Activated naive CD4-positive, alpha-beta T cell treated with anti-CD3 and anti-CD28 coated beads, Interleukin-2, amount 50 U/mL, for 24 hours (primary cell): Measurements from ENCODE around the gene CAPNS1.
"Not testable (repeated sequence)": the region's sequence is repeated elsewhere in the genome, so short reads cannot be mapped to it uniquely, and the experiment has no call there.

Source experiments
- H3K27ac Mint-ChIP-seq: one replicate; pipeline ENCODE4 v1.8.0; 2021; ENCODE audit warnings: mild to moderate bottlenecking, mixed read lengths
- H3K27me3 Mint-ChIP-seq: one replicate; pipeline ENCODE4 v1.8.0; 2021; ENCODE audit warnings: mixed read lengths
- H3K36me3 Mint-ChIP-seq: one replicate; pipeline ENCODE4 v1.8.0; 2021; ENCODE audit warnings: mixed read lengths
- H3K4me1 Mint-ChIP-seq: one replicate; pipeline ENCODE4 v1.8.0; 2021; ENCODE audit warnings: mixed read lengths
- H3K4me3 Mint-ChIP-seq: one replicate; pipeline ENCODE4 v1.8.0; 2021; ENCODE audit warnings: mild to moderate bottlenecking, mixed read lengths
- H3K9me3 Mint-ChIP-seq: one replicate; pipeline ENCODE4 v1.8.0; 2021; ENCODE audit warnings: mixed read lengths

Gene CAPNS1

DNA sequence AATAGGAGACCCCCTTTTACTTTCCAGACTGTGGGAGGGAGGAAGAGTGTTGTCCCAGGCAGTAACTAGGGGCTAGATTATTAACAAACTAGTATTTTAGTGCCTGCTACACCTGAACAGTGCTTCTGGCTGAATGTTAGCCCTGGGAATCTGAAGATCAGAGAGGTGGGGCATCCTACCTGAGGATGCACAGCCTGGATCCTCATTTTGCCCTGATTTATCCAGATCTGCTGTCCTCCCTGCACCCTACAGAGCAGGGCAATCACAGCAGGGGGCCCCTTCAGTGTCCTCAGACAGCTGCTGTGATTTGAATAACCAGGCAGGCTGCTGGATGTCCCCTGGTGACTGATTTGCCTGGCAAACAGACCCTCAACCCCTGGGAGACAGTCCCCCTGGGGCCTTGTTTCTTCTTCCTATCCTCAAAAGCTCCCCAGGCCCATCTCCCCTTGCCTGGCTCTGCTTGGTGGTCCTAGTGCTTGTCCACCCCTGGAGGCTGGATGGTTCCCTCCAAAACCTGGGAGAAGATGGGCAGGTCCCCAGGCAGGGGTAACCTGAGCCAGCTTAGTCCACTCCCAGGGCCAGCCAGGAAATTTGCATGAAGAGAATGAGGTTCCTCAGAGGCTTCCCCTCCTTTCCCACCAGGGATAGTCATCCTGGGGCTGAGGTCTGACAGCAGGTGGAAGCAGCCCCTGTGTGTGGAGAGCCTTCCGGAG lies 29.2 kb upstream of the CAPNS1 start, which contains the start of gene OVOL3:
Gene OVOL3 (plus strand): TSS at position 657 of the 713 bp plus-strand sequence. CDS start 60 bp downstream, outside the sequence.
- Mint-ChIP-seq H3K4me3 (no peak within 1 kb of the TSS), H3K4me1 (peaks cover 17% of the 10 kb centered on the region), H3K27ac (no peak within 1 kb of the TSS), H3K9me3 (no peaks in the 10 kb centered on the region), H3K36me3 (peaks cover 4% of the 10 kb centered on the region), H3K27me3 (no peaks in the 10 kb centered on the region)

DNA sequence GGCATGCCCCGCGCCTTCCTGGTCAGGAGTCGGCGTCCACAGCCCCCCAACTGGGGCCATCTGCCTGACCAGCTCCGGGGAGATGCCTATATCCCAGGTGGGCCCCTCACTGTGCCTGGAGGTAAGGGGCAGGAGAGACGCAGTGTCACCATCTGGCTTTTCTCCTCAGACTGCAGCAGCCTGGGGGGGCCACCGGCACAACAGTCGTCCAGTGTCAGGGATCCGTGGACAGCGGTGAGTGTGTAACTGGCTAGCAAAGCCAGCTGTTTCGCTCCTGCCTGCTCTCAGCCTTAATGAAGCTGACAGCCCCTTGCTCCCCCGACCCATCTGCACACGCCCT lies 28.7 kb upstream of the CAPNS1 start:
- Mint-ChIP-seq H3K36me3 (peaks cover 4% of the 10 kb centered on the region), H3K4me3 (no peak overlapping the region), H3K27me3 (no peaks in the 10 kb centered on the region), H3K9me3 (no peaks in the 10 kb centered on the region), H3K27ac (no peak overlapping the region), H3K4me1 (peaks cover 20% of the 10 kb centered on the region)

GRCh38 chr19:36112678-36113077 lies 27.2 kb upstream of the CAPNS1 start:
- Mint-ChIP-seq H3K27me3 (no peaks in the 10 kb centered on the region), H3K27ac (peak overlapping the region; percentile 74), H3K4me3 (peak overlapping the region; percentile 81), H3K36me3 (peaks cover 4% of the 10 kb centered on the region), H3K9me3 (no peaks in the 10 kb centered on the region), H3K4me1 (peaks cover 32% of the 10 kb centered on the region)

DNA sequence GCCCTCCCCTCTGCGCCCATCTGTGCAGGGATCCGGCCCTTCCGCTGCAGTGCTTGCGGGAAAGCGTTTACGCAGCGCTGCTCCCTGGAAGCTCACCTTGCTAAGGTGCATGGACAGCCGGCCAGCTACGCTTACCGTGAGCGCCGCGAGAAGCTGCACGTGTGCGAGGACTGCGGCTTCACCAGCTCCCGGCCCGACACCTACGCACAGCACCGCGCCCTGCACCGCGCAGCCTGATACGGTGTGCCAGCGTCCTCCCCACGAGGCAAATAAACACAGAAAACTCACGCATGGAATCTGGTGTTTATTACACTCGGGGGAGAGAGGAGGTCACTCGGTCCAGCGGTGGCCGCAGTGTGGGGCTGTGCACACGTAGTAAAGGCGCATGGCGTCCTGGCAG lies 26.4 kb upstream of the CAPNS1 start:
- no peaks in the 10 kb centered on the region for H3K9me3 Mint-ChIP-seq
- no peak overlapping the region for H3K27ac Mint-ChIP-seq
- H3K36me3 Mint-ChIP-seq, result peaks cover 7% of the 10 kb centered on the region
- no peaks in the 10 kb centered on the region for H3K27me3 Mint-ChIP-seq
- peaks cover 38% of the 10 kb centered on the region for H3K4me1 Mint-ChIP-seq
- peak overlapping the region; percentile 89 for H3K4me3 Mint-ChIP-seq

- H3K9me3 Mint-ChIP-seq, result no peaks in the 10 kb centered on the region
- peak overlapping the region; percentile 89 for H3K4me3 Mint-ChIP-seq
- H3K27me3 Mint-ChIP-seq, result no peaks in the 10 kb centered on the region
- H3K4me1 Mint-ChIP-seq, result peaks cover 38% of the 10 kb centered on the region
- peak overlapping the region; percentile 99 for H3K27ac Mint-ChIP-seq
- H3K36me3 Mint-ChIP-seq, result peaks cover 7% of the 10 kb centered on the region
Observed at GRCh38 chr19:36113894-36114720, 25.8 kb upstream of the CAPNS1 start.

DNA sequence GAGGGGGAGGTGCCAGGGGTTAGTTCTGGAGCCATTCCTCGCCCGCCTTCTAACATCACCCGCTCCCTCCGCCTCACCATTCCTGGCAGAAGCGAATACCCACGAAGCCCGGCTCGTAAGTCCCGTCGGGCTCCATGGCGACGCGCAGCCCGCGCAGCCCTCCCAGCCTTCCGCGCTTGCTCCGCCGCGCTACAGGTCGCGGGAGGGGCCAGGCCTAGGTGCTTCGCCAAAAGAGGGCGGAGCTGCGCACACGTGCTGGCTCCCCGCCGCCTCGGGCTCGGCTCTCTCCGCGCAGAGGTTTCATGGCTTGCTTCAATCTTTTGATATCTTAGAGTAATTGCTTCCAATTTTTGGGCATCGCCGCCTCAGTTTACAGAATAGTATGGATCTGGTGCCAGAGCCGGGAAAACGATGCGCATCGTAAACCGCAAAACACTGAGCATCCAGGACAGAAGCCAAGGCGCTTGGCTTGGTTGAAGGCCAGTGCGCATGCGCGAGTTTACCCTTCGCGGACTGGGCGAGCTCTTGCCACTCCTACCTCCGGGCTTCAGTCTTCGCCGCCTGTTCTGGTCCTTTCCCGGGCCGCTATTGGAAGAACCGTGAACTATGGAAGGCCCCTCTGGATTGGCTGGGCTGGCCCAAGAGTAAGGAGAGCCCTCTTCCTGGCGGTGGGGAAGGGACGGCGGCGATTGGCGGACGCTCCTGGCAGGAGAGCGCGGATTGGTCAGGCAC lies 25.0 kb upstream of the CAPNS1 start, which contains the start of gene POLR2I:
Gene POLR2I (minus strand): TSS at position 155 of the 732 bp plus-strand sequence. CDS start 19 bp downstream, at position 136.
- Mint-ChIP-seq H3K4me1 (peaks cover 39% of the 10 kb centered on the region), H3K9me3 (no peaks in the 10 kb centered on the region), H3K27me3 (no peaks in the 10 kb centered on the region), H3K36me3 (peaks cover 8% of the 10 kb centered on the region), H3K4me3 (peak within 1 kb of the TSS; percentile 89), H3K27ac (peak within 1 kb of the TSS; percentile 99)

DNA sequence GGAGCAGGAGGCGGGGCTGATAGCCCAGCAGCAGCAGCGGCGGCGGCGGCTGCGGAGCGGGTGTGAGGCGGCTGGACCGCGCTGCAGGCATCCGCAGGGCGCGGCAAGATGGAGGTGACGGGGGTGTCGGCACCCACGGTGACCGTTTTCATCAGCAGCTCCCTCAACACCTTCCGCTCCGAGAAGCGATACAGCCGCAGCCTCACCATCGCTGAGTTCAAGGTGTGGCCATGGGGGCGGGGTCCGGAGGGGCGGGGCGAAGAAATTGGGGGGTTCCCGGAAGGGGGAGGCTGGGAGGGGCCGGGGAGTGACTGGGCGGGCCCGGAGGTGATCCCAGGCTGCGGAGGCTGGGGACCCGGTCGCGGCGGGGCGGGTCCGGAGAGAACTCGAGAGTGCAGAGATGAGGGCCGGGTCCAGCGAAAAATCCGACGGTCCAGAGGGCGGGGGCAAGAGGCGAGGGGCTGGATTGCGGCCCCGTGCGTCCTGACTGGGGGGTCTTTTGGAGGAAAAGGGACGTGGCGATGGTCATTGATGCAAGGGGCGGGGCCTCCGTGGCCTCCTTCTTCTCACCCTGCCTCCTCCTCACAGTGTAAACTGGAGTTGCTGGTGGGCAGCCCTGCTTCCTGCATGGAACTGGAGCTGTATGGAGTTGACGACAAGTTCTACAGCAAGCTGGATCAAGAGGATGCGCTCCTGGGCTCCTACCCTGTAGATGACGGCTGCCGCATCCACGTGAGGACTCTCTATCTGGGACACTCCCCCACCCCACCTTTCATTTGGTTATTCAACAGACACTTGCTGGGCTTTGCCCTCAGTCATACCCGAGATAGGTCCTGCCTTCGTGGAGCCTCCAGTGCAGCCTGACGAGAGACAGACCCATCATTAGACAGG lies 24.2 kb upstream of the CAPNS1 start, which contains the start of gene TBCB:
Gene TBCB (plus strand): TSS at position 16 of the 891 bp plus-strand sequence. CDS start 93 bp downstream, at position 109.
- H3K4me3 Mint-ChIP-seq, result peak within 1 kb of the TSS; percentile 89
- H3K9me3 Mint-ChIP-seq, result no peaks in the 10 kb centered on the region
- H3K27ac Mint-ChIP-seq, result peak within 1 kb of the TSS; percentile 99
- peaks cover 42% of the 10 kb centered on the region for H3K4me1 Mint-ChIP-seq
- peaks cover 10% of the 10 kb centered on the region for H3K36me3 Mint-ChIP-seq
- H3K27me3 Mint-ChIP-seq, result no peaks in the 10 kb centered on the region

- Mint-ChIP-seq H3K27me3 (no peaks in the 10 kb centered on the region), H3K4me1 (peaks cover 42% of the 10 kb centered on the region), H3K27ac (no peak overlapping the region), H3K36me3 (peaks cover 10% of the 10 kb centered on the region), H3K9me3 (no peaks in the 10 kb centered on the region), H3K4me3 (peak overlapping the region; percentile 89)
Observed at GRCh38 chr19:36116344-36116637, 23.6 kb upstream of the CAPNS1 start.

DNA sequence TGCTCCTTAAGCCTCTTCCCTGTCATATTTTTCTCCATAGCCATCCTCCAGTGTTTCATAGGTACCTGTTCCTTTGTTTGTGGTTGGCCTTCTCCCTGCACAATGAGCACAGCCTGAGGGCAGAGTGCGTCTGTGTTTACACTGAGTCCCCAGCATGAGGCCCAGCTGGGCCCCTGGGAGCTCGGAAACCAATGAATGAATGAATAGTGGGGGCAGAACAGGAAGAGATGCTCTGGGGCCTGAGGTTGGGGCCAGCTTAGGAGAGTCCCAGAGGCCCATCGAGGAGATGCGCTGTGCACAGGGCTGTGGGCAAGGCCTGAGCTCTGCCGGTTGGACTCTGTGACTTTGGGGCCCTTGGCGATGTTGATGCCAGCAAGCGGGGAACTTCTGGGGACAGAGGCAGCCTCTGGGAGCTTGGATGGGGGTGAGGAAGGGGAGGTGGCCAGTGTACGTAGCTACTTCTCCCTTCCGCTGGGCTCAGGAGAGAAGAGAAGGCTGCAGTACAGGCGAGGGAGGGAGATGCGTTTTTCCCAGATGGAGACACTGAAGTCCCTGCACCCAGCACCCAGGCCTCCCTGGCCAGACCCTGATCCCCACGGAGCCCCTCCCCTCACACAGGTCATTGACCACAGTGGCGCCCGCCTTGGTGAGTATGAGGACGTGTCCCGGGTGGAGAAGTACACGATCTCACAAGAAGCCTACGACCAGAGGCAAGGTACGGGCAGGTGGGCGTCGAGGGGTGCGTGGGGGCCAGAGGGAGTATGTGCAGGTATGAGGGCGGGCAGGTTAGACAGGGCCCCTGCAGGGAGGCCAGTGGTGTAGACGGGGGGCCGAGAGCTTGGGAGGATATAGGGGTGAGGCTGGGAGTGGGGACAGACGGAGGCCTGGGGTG lies 19.5 kb upstream of the CAPNS1 start:
- no peak overlapping the region for H3K27ac Mint-ChIP-seq
- H3K36me3 Mint-ChIP-seq, result peaks cover 8% of the 10 kb centered on the region
- no peak overlapping the region for H3K4me3 Mint-ChIP-seq
- peaks cover 25% of the 10 kb centered on the region for H3K4me1 Mint-ChIP-seq
- H3K27me3 Mint-ChIP-seq, result no peaks in the 10 kb centered on the region
- H3K9me3 Mint-ChIP-seq, result no peaks in the 10 kb centered on the region

GRCh38 chr19:36120984-36121358 lies 18.9 kb upstream of the CAPNS1 start:
- peaks cover 13% of the 10 kb centered on the region for H3K36me3 Mint-ChIP-seq
- H3K9me3 Mint-ChIP-seq, result no peaks in the 10 kb centered on the region
- no peaks in the 10 kb centered on the region for H3K27me3 Mint-ChIP-seq
- no peak overlapping the region for H3K27ac Mint-ChIP-seq
- H3K4me3 Mint-ChIP-seq, result no peak overlapping the region
- peaks cover 30% of the 10 kb centered on the region for H3K4me1 Mint-ChIP-seq

DNA sequence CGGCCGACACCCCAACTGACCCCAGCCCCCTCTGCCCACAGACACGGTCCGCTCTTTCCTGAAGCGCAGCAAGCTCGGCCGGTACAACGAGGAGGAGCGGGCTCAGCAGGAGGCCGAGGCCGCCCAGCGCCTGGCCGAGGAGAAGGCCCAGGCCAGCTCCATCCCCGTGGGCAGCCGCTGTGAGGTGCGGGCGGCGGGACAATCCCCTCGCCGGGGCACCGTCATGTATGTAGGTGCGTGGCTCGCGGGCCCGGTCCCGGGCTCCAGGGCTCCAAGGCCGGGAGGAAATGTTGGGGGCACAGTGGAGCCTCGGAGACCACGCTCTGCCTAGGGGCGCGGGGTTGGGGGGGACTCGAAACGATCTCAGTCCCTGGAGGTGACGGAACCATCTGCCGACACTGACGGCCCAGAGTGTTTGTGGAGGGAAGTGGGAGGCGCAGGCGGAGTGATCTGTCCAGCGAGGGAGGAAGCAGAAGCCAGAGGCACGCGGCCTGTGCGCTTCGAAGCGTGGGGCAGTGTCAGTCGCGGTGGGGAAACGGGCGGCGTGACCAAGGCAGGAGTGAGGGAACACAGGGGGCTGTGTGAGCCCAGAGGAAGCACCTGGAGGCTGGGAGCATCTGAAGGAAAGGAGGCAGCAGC lies 18.3 kb upstream of the CAPNS1 start:
- H3K27ac Mint-ChIP-seq, result peak overlapping the region; percentile 55
- no peaks in the 10 kb centered on the region for H3K9me3 Mint-ChIP-seq
- no peaks in the 10 kb centered on the region for H3K27me3 Mint-ChIP-seq
- H3K4me1 Mint-ChIP-seq, result peaks cover 24% of the 10 kb centered on the region
- H3K36me3 Mint-ChIP-seq, result peaks cover 13% of the 10 kb centered on the region
- H3K4me3 Mint-ChIP-seq, result no peak overlapping the region

DNA sequence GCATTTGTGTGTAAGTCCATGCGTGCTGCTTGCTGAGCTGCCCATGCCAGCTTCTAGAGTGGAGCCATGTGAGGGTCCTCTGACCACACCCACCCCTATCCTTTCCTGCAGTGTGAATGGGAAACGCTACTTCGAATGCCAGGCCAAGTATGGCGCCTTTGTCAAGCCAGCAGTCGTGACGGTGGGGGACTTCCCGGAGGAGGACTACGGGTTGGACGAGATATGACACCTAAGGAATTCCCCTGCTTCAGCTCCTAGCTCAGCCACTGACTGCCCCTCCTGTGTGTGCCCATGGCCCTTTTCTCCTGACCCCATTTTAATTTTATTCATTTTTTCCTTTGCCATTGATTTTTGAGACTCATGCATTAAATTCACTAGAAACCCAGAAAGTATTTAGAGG lies 14.3 kb upstream of the CAPNS1 start:
- no peaks in the 10 kb centered on the region for H3K27me3 Mint-ChIP-seq
- no peak overlapping the region for H3K4me3 Mint-ChIP-seq
- H3K36me3 Mint-ChIP-seq, result peaks cover 7% of the 10 kb centered on the region
- H3K27ac Mint-ChIP-seq, result peak overlapping the region; percentile 51
- H3K4me1 Mint-ChIP-seq, result peaks cover 15% of the 10 kb centered on the region
- H3K9me3 Mint-ChIP-seq, result no peaks in the 10 kb centered on the region

DNA sequence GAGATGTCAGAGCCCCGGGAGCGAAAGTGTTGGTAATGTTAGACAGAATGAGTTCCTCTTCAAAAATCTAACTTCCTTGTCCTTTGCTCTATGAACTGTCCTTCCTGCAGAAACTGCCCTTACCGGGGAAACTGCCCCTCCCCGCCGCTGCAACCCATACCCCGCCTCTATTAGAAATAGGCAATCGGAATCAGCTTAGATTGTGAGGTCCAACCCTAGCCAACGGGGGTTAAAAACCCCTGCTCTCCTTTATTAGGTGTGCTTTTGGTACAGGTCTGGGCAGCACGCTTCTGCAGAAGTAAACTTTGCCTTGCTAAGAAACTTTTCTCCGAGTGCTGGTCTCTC lies 11.5 kb upstream of the CAPNS1 start:
- no peaks in the 10 kb centered on the region for H3K9me3 Mint-ChIP-seq
- H3K4me3 Mint-ChIP-seq, result peak overlapping the region; percentile 91
- peaks cover 29% of the 10 kb centered on the region for H3K4me1 Mint-ChIP-seq
- H3K36me3 Mint-ChIP-seq, result peaks cover 4% of the 10 kb centered on the region
- no peaks in the 10 kb centered on the region for H3K27me3 Mint-ChIP-seq
- peak overlapping the region; percentile 99 for H3K27ac Mint-ChIP-seq

- H3K9me3 Mint-ChIP-seq, H3K27ac Mint-ChIP-seq, H3K4me3 Mint-ChIP-seq, H3K27me3 Mint-ChIP-seq, H3K36me3 Mint-ChIP-seq: not testable (repeated sequence)
- H3K4me1 Mint-ChIP-seq, result peaks cover 26% of the 10 kb centered on the region
Observed at GRCh38 chr19:36131221-36131620, 8.6 kb upstream of the CAPNS1 start.
